OCI-LY3 (cell line): ENCODE data around the gene ITK.

Source experiments
- H2AFZ ChIP-seq: fragments of 200-600, 300-600 bp; shearing (Covaris generic); 2 replicates; pipeline ENCODE4 v1.6.0; 2014; ENCODE audit warnings: antibody characterized with exemption, low read depth, low read length
- H3K27ac ChIP-seq: fragments of 200-600, 300-600 bp; sonication (generic); 2 replicates; pipeline ENCODE4 v1.5.1; 2014; ENCODE audit warnings: mild to moderate bottlenecking, low read length, moderate library complexity, mixed read lengths
- H3K27me3 ChIP-seq: fragments of 200-600, 300-600 bp; sonication (generic); 2 replicates; pipeline ENCODE4 v1.6.1; 2014; ENCODE audit warnings: low read depth, low read length, mixed read lengths
- H3K36me3 ChIP-seq: fragments of 200-600, 300-600 bp; sonication (generic); replicated peaks from 2 replicates; pipeline ENCODE3; 2014; ENCODE audit warnings: low read depth, low read length, mixed read lengths
- H3K4me1 ChIP-seq: fragments of 300-600, 200-600 bp; sonication (generic); 2 replicates; pipeline ENCODE4 v1.6.1; 2014; ENCODE audit warnings: low read length, mixed read lengths
- H3K4me2 ChIP-seq: fragments of 200-600, 300-600 bp; sonication (generic); 2 replicates; pipeline ENCODE4 v1.6.1; 2014; ENCODE audit warnings: low read length, mixed read lengths
- H3K4me3 ChIP-seq: fragments of 300-600, 200-600 bp; sonication (generic); 2 replicates; pipeline ENCODE4 v1.5.1; 2014; ENCODE audit warnings: antibody characterized with exemption, mild to moderate bottlenecking, low read length, moderate library complexity
- H3K79me2 ChIP-seq: fragments of 300-600, 200-600 bp; shearing (Covaris generic); 2 replicates; pipeline ENCODE4 v1.6.1; 2014; ENCODE audit warnings: mild to moderate bottlenecking, low read length, mixed read lengths
- H3K9ac ChIP-seq: fragments of 300-600, 200-600 bp; shearing (Covaris generic); 2 replicates; pipeline ENCODE4 v1.6.0; 2014; ENCODE audit warnings: mild to moderate bottlenecking, low read length, moderate library complexity
- H3K9me3 ChIP-seq: fragments of 200-600, 300-600 bp; shearing (Covaris generic); 2 replicates; pipeline ENCODE4 v1.6.1; 2014; ENCODE audit warnings: low read length, mixed read lengths; ENCODE audit not compliant: insufficient read depth
- H4K20me1 ChIP-seq: fragments of 200-600, 300-600 bp; sonication (generic); 2 replicates; pipeline ENCODE4 v1.6.1; 2016; ENCODE audit warnings: low read length, mixed read lengths; ENCODE audit not compliant: insufficient read depth
- EZH2phosphoT487 ChIP-seq: fragments of 200-600 bp; shearing (Covaris generic); IDR thresholded peaks from 2 replicates; pipeline ENCODE4 v1.6.1; 2018; ENCODE audit warnings: antibody characterized with exemption, mixed run types, low read depth
- TF ChIP-seq, protein P1 (sequence below): fragments of 200-600, 300-600 bp; sonication (generic); IDR thresholded peaks from 2 replicates; pipeline ENCODE4 v1.5.1; 2014; ENCODE audit warnings: antibody characterized with exemption, low read length, low read depth

The ITK gene

DNA sequence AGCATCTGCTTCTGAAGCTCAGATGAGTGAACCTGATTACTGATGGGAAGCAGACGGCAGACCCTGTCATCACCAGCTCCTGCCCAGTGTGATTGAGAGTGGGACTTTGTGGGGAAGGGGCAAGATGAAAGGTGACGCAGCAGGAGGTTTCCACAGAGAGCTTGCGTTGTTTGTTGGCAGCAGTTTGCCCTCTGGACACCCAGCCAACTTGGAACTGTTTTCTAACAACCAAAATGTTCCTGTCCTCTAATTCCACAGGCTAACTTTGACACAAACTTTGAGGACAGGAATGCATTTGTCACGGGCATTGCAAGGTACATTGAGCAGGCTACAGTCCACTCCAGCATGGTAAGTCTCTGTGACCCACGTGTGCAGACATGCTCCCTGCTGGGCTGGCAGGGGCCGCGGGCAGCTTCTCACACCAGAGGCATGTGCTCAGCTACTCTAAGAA, 106.1 kb downstream of the ITK start:
- H3K36me3 ChIP-seq: peaks cover 36% of the 10 kb centered on the region
- H3K79me2 ChIP-seq: peaks cover 29% of the 10 kb centered on the region
- H3K9me3 ChIP-seq: no peaks in the 10 kb centered on the region
- H3K4me2 ChIP-seq: no peak overlapping the region
- no peak overlapping the region for H3K9ac ChIP-seq
- peaks cover 38% of the 10 kb centered on the region for H3K4me1 ChIP-seq
- TF ChIP-seq EZH2phosphoT487: no peak
- TF ChIP-seq, protein P1, sequence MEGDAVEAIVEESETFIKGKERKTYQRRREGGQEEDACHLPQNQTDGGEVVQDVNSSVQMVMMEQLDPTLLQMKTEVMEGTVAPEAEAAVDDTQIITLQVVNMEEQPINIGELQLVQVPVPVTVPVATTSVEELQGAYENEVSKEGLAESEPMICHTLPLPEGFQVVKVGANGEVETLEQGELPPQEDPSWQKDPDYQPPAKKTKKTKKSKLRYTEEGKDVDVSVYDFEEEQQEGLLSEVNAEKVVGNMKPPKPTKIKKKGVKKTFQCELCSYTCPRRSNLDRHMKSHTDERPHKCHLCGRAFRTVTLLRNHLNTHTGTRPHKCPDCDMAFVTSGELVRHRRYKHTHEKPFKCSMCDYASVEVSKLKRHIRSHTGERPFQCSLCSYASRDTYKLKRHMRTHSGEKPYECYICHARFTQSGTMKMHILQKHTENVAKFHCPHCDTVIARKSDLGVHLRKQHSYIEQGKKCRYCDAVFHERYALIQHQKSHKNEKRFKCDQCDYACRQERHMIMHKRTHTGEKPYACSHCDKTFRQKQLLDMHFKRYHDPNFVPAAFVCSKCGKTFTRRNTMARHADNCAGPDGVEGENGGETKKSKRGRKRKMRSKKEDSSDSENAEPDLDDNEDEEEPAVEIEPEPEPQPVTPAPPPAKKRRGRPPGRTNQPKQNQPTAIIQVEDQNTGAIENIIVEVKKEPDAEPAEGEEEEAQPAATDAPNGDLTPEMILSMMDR: no peak
- no peak overlapping the region for H3K4me3 ChIP-seq
- peaks cover 5% of the 10 kb centered on the region; the same call in 1 of the 2 replicates for H4K20me1 ChIP-seq
- H2AFZ ChIP-seq: no peak overlapping the region
- no peak overlapping the region for H3K27ac ChIP-seq
- no peaks in the 10 kb centered on the region for H3K27me3 ChIP-seq

DNA sequence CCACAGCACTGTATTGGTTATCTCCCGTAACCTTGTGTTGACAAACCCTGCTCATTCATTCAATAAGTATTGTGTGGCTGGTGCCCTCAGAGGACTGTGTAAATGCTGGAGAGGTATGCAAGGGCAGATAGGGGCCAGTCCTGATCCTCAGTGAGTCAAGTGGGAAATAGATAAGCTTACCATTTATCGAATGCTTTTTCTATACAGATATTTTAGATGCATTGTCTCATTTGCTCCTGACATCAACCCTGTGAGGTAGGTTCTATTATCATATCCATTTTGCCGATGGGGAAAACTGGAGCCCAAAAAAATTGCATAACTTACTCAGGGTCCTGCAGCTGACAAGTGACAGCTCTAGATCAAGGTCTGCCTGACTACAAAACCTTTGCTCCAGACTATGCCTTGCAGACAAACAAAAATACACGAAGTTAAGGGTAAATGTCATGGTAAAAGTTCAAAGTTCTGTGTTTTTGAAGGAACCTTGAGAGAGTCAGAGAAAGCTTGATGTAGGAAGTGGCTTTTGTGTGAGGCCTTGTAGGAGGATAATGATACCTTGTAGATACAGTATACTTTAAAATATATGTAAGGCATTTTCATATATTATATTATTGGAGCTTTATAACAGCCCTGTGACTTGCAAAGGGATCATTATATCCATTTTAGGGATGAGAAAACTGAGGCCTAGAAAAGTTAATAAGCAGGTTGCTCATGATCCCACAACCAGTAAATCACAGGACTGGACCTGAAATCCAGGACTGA, 107.9 kb downstream of the ITK start:
- H3K36me3 ChIP-seq: peaks cover 40% of the 10 kb centered on the region
- peaks cover 16% of the 10 kb centered on the region for H3K79me2 ChIP-seq
- H3K4me2 ChIP-seq: no peak overlapping the region

DNA sequence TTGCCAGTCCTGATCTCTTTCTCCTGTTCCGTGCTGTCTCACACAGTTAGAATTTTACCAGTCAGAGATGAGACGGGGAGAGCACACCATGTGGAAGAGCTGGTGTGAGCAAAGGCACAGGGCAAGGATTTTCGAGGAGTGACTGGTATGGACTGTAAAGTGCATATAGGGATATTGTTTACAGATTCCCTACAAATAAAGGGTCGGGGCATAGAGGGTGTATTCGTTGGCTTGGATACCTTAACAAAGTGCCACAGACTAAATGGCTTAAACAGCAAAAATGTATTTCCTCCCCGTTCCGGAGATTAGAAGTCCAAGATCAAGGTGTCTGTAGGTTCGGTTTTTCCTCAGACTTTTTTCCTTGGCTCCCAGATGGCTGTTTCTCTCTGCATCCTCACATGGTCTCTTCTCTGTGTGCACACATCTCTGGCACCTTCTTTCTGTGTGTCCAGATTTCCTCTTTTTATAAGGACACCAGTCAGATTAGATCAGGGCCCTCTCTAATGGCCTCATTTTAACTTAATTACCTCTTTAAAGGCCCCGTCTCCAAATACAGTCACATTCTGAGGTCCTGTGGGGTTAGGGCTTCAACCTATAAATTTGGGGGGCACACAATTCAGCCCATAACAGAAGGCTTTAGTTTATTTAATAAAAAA, 108.7 kb downstream of the ITK start:
- H3K79me2 ChIP-seq: peaks cover 10% of the 10 kb centered on the region
- H3K36me3 ChIP-seq: peaks cover 40% of the 10 kb centered on the region
- TF ChIP-seq, protein P1: no peak
- no peak for TF ChIP-seq EZH2phosphoT487
- H3K4me2 ChIP-seq: no peak overlapping the region
- no peak overlapping the region for H3K27ac ChIP-seq
- H3K27me3 ChIP-seq: no peaks in the 10 kb centered on the region
- H3K9ac ChIP-seq: no peak overlapping the region
- H4K20me1 ChIP-seq: no peaks in the 10 kb centered on the region
- H3K9me3 ChIP-seq: no peaks in the 10 kb centered on the region
- H2AFZ ChIP-seq: no peak overlapping the region
- H3K4me3 ChIP-seq: no peak overlapping the region
- peaks cover 22% of the 10 kb centered on the region for H3K4me1 ChIP-seq

More for the DNA sequence above, 107.9 kb downstream of the ITK start:
- Histone ChIP-seq H3K9ac (no peak overlapping the region), H3K27ac (no peak overlapping the region), H4K20me1 (peaks cover 2% of the 10 kb centered on the region; the same call in 1 of the 2 replicates), H3K27me3 (no peaks in the 10 kb centered on the region), H3K4me1 (peaks cover 29% of the 10 kb centered on the region), H3K9me3 (no peaks in the 10 kb centered on the region), H2AFZ (no peak overlapping the region), H3K4me3 (no peak overlapping the region)
- TF ChIP-seq EZH2phosphoT487: no peak
- TF ChIP-seq, protein P1: no peak
